ENCODE measurements around the gene TTC7B.

DNA sequence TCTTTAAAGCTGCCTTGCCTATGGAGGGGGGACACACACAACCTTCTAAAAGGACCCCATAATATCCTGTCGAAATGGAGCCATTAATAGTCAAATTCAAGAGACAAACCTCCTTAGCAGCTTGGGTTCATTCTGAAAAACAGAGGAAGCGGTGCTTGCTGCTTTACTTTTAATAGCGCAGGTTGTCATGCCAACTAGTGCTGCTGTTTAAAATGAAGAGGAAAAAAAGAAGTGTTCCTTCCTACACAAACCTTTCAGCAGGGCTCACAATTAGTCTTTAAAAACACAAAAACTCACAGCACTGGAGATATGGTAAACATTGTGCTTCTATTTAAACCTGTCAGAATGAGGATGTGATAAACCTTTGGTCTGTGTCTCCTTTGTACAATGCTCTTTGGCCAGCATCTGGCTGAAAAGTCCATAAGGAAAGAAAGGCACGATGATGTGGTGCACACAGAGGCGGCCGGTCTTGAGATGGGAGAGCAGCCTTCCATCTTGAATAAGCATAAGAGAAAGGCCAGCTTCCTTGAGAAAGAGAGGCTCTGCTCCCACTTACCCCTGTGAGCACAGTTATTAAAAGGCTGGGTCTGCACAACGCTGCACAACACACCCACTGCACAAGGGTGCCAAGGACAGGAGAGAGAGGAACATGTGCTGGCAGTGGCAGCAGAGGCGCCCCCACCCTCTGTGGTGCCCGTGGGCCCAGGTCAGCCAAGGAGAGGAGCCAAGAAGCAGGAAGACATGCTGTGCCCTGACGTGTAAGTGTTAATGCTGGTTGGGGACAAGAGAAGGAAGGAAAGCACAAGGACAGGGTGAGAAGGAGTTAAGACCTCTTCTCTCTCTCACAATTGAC is 144.6 kb downstream of the TTC7B start:
- TF ChIP-seq RAD21 (CRISPR knock-in tag; conservative IDR thresholded peaks at IDR 0.05 in 1 of 2, IDR thresholded peaks at IDR 0.05 in 1 of 2), result no peak
- TF ChIP-seq EP300 (IDR thresholded peaks at IDR 0.05; ENCODE audit: low read length), result no peak
- no peak for TF ChIP-seq NCOA2 (IDR thresholded peaks at IDR 0.05; ENCODE audit: partially characterized antibody in 2 of 2)
- no peak for TF ChIP-seq FOXM1 (IDR thresholded peaks at IDR 0.05; ENCODE audit: low read depth)
- TF ChIP-seq FOXM1 (CRISPR knock-in tag; IDR thresholded peaks at IDR 0.05; ENCODE audit: low read depth), result no peak
- no peak for TF ChIP-seq ZNF431 (CRISPR knock-in tag; IDR thresholded peaks at IDR 0.05)
- TF ChIP-seq NFYB (IDR thresholded peaks at IDR 0.05; ENCODE audit: extremely low read depth, insufficient read length), result no peak
- no peak for TF ChIP-seq CBX8 (IDR thresholded peaks at IDR 0.05; ENCODE audit: borderline replicate concordance, extremely low read depth, low read depth, low read length, poor library complexity, severe bottlenecking)
- no peak for TF ChIP-seq HNRNPUL1 (IDR thresholded peaks at IDR 0.05; ENCODE audit: low read length)
- no peak for TF ChIP-seq MAZ (CRISPR knock-in tag; conservative IDR thresholded peaks at IDR 0.05 in 1 of 2, IDR thresholded peaks at IDR 0.05 in 1 of 2)
- no peak for TF ChIP-seq HDAC6 (IDR thresholded peaks at IDR 0.05; ENCODE audit: low read depth, low read length)
- TF ChIP-seq POLR2A (conservative IDR thresholded peaks at IDR 0.05), result no peak
- TF ChIP-seq ZNF707 (CRISPR knock-in tag; conservative IDR thresholded peaks at IDR 0.05), result no peak
- no peak for TF ChIP-seq ZNF76 (CRISPR knock-in tag; IDR thresholded peaks at IDR 0.05; ENCODE audit: borderline replicate concordance)
- TF ChIP-seq CEBPB (tag; IDR thresholded peaks at IDR 0.05), result no peak

Measured in K562 (cell line).